Astrocyte (in vitro differentiated cells and primary cell): ENCODE data around the gene OFD1. TPM values are rescaled to one million over a fixed set of nuclear protein-coding genes. Genes with fewer than 3 reads are reported as not detected.

Source experiments
- DNase-seq: peaks from one replicate; pipeline ENCODE4 v3.0.0-alpha.2; 2010; ENCODE audit warnings: low read depth
- FAIRE-seq: peaks from 2 replicates; lab custom pipeline; 2011; peaks lifted over from hg19 to GRCh38; lab: Jason Lieb, UNC
- H2AFZ ChIP-seq: 2 replicates; pipeline ENCODE4 v1.6.0; 2012; ENCODE audit warnings: low read depth, low read length, inconsistent platforms
- H3K27ac ChIP-seq: 2 replicates; pipeline ENCODE4 v1.5.1; 2011; ENCODE audit warnings: low read depth, low read length, inconsistent platforms
- H3K27me3 ChIP-seq: 2 replicates; pipeline ENCODE4 v1.6.0; 2011; ENCODE audit warnings: low read length, inconsistent platforms; ENCODE audit not compliant: insufficient read depth
- H3K36me3 ChIP-seq: 2 replicates; pipeline ENCODE4 v1.5.1; 2011; ENCODE audit warnings: low read length, inconsistent platforms; ENCODE audit not compliant: insufficient read depth
- H3K4me1 ChIP-seq: 2 replicates; pipeline ENCODE4 v1.5.1; 2011; ENCODE audit warnings: low read length, inconsistent platforms; ENCODE audit not compliant: insufficient read depth
- H3K4me2 ChIP-seq: 2 replicates; pipeline ENCODE4 v1.6.0; 2012; ENCODE audit warnings: low read length, inconsistent platforms
- H3K4me3 ChIP-seq: 2 replicates; pipeline ENCODE4 v1.5.1; 2011; ENCODE audit warnings: low read depth, mild to moderate bottlenecking, low read length, inconsistent platforms; ENCODE audit not compliant: insufficient read depth
- H3K79me2 ChIP-seq: 2 replicates; pipeline ENCODE4 v1.6.0; 2012; ENCODE audit warnings: mild to moderate bottlenecking, low read length, inconsistent platforms; ENCODE audit not compliant: insufficient read depth
- H3K9ac ChIP-seq: 2 replicates; pipeline ENCODE4 v1.6.0; 2012; ENCODE audit warnings: mild to moderate bottlenecking, low read length, inconsistent platforms
- H3K9me3 ChIP-seq: 2 replicates; pipeline ENCODE4 v1.5.1; 2012; ENCODE audit warnings: low read depth, mild to moderate bottlenecking, low read length, inconsistent platforms; ENCODE audit not compliant: insufficient read depth
- H4K20me1 ChIP-seq: 2 replicates; pipeline ENCODE4 v1.6.0; 2012; ENCODE audit warnings: low read length, inconsistent platforms; ENCODE audit not compliant: insufficient read depth
- H3K27ac Mint-ChIP-seq: one replicate; pipeline ENCODE4 v1.8.0; 2021; ENCODE audit warnings: mild to moderate bottlenecking, mixed read lengths; ENCODE audit not compliant: unreplicated experiment
- H3K27me3 Mint-ChIP-seq: one replicate; pipeline ENCODE4 v1.8.0; 2021; ENCODE audit warnings: low read depth, mixed read lengths; ENCODE audit not compliant: unreplicated experiment
- H3K36me3 Mint-ChIP-seq: one replicate; pipeline ENCODE4 v1.8.0; 2021; ENCODE audit warnings: low read depth, mixed read lengths; ENCODE audit not compliant: unreplicated experiment
- H3K4me1 Mint-ChIP-seq: one replicate; pipeline ENCODE4 v1.8.0; 2021; ENCODE audit warnings: low read depth, mixed read lengths; ENCODE audit not compliant: unreplicated experiment
- H3K4me3 Mint-ChIP-seq: one replicate; pipeline ENCODE4 v1.8.0; 2021; ENCODE audit warnings: mild to moderate bottlenecking, moderate library complexity, mixed read lengths; ENCODE audit not compliant: unreplicated experiment
- H3K9me3 Mint-ChIP-seq: one replicate; pipeline ENCODE4 v1.8.0; 2021; ENCODE audit warnings: mild to moderate bottlenecking, mixed read lengths; ENCODE audit not compliant: unreplicated experiment
- CTCF ChIP-seq: IDR thresholded peaks from 2 replicates; pipeline ENCODE4 v1.5.1; 2011; ENCODE audit warnings: low read depth, mild to moderate bottlenecking, inconsistent platforms, low read length, moderate library complexity; ENCODE audit not compliant: insufficient read depth
- EZH2 ChIP-seq: IDR thresholded peaks from 2 replicates; pipeline ENCODE4 v1.6.1; 2012; ENCODE audit warnings: mild to moderate bottlenecking, low read length, inconsistent platforms; ENCODE audit not compliant: insufficient read depth
- total RNA-seq: library from RNA; stranded (reverse); gene quantifications from 2 replicates; pipeline ENCODE4 v1.2.1, GENCODE V29; 2021

Gene OFD1
- total RNA-seq, 1 donor from 2014 or later: 22.0 TPM

- no peaks in the 10 kb centered on the region for H3K27me3 ChIP-seq
- DNase-seq: no peak
- no peaks in the 10 kb centered on the region for H3K79me2 ChIP-seq
- no peaks in the 10 kb centered on the region for H4K20me1 ChIP-seq
- FAIRE-seq: no peak
- H3K9me3 ChIP-seq: no peaks in the 10 kb centered on the region
- Mint-ChIP-seq H3K27me3 (no peaks in the 10 kb centered on the region), H3K4me3 (no peak overlapping the region), H3K4me1 (peaks cover 2% of the 10 kb centered on the region), H3K9me3 (peaks cover 2% of the 10 kb centered on the region), H3K36me3 (no peaks in the 10 kb centered on the region), H3K27ac (no peak overlapping the region)
- no peak overlapping the region for H3K4me3 ChIP-seq
- TF ChIP-seq EZH2 (no peak), CTCF (no peak)
- H3K4me1 ChIP-seq: no peaks in the 10 kb centered on the region
- no peak overlapping the region for H3K27ac ChIP-seq
- no peak overlapping the region for H3K4me2 ChIP-seq
- H3K9ac ChIP-seq: no peak overlapping the region
- no peaks in the 10 kb centered on the region for H3K36me3 ChIP-seq
- no peak overlapping the region for H2AFZ ChIP-seq
Observed at GRCh38 chrX:13798184-13798583, 63.6 kb downstream of the OFD1 start.

GRCh38 chrX:13803116-13803515 is 68.6 kb downstream of the OFD1 start:
- no peaks in the 10 kb centered on the region for H3K27me3 Mint-ChIP-seq
- no peak overlapping the region for H3K4me3 ChIP-seq
- H3K36me3 ChIP-seq: no peaks in the 10 kb centered on the region
- H3K9ac ChIP-seq: no peak overlapping the region
- H3K4me2 ChIP-seq: no peak overlapping the region
- H3K27me3 ChIP-seq: no peaks in the 10 kb centered on the region
- FAIRE-seq: no peak
- H4K20me1 ChIP-seq: no peaks in the 10 kb centered on the region
- peaks cover 2% of the 10 kb centered on the region for H3K4me1 Mint-ChIP-seq
- no peak overlapping the region for H2AFZ ChIP-seq
- H3K9me3 ChIP-seq: no peaks in the 10 kb centered on the region
- no peak overlapping the region for H3K4me3 Mint-ChIP-seq
- no peaks in the 10 kb centered on the region for H3K79me2 ChIP-seq
- H3K27ac Mint-ChIP-seq: no peak overlapping the region
- no peaks in the 10 kb centered on the region for H3K4me1 ChIP-seq
- peaks cover under 1% of the 10 kb centered on the region for H3K9me3 Mint-ChIP-seq
- no peak for TF ChIP-seq CTCF
- no peaks in the 10 kb centered on the region for H3K36me3 Mint-ChIP-seq
- no peak for DNase-seq
- no peak overlapping the region for H3K27ac ChIP-seq

- Histone ChIP-seq H3K27me3 (no peaks in the 10 kb centered on the region), H3K27ac (no peak overlapping the region), H3K4me1 (no peaks in the 10 kb centered on the region), H4K20me1 (no peaks in the 10 kb centered on the region), H3K4me2 (no peak overlapping the region), H3K36me3 (no peaks in the 10 kb centered on the region), H3K9me3 (no peaks in the 10 kb centered on the region), H2AFZ (no peak overlapping the region), H3K4me3 (no peak overlapping the region), H3K79me2 (no peaks in the 10 kb centered on the region), H3K9ac (no peak overlapping the region)
- Mint-ChIP-seq H3K9me3 (no peaks in the 10 kb centered on the region), H3K4me3 (no peak overlapping the region), H3K36me3 (no peaks in the 10 kb centered on the region), H3K27me3 (no peaks in the 10 kb centered on the region), H3K27ac (no peak overlapping the region), H3K4me1 (peaks cover 2% of the 10 kb centered on the region)
- no peak for TF ChIP-seq CTCF
- no peak for TF ChIP-seq EZH2
- FAIRE-seq (peak; percentile 62), DNase-seq (no peak)
Observed at GRCh38 chrX:13805241-13805640, 70.7 kb downstream of the OFD1 start.
